ENCODE measurements around the gene SH3TC2. TPM values are rescaled to one million over a fixed set of nuclear protein-coding genes. Genes with fewer than 3 reads are reported as not detected.

Gene SH3TC2
- total RNA-seq, 1 donor from 2014 or later = not detected

- CTCF ChIA-PET = no interaction called here
- no peak overlapping the region for H3K27ac Mint-ChIP-seq
- POLR2A ChIA-PET = no interaction called here
- intact Hi-C loops (cut with micrococcal nuclease) = no loop called here
- DNase-seq (no peak), ATAC-seq (ENCODE audit: low read depth) (no peak)
- TF ChIP-seq CTCF (IDR thresholded peaks at IDR 0.05) = no peak
- no peak overlapping the region for H3K4me3 Mint-ChIP-seq
- peaks cover 22% of the 10 kb centered on the region for H3K9me3 Mint-ChIP-seq
- H3K36me3 Mint-ChIP-seq (ENCODE audit: low read depth) = no peaks in the 10 kb centered on the region
- H3K4me1 Mint-ChIP-seq = no peaks in the 10 kb centered on the region
- H3K27me3 Mint-ChIP-seq = peaks cover 6% of the 10 kb centered on the region
Observed at GRCh38 chr5:149094996-149095395, 32.1 kb upstream of the SH3TC2 start.

- TF ChIP-seq CTCF (IDR thresholded peaks at IDR 0.05) = no peak
- ChIA-PET CTCF (no interaction called here), POLR2A (no interaction called here)
- no peak for DNase-seq
- Mint-ChIP-seq H3K27me3 (peaks cover 8% of the 10 kb centered on the region), H3K9me3 (peaks cover 11% of the 10 kb centered on the region), H3K4me1 (no peaks in the 10 kb centered on the region), H3K27ac (no peak overlapping the region), H3K36me3 (ENCODE audit: low read depth) (no peaks in the 10 kb centered on the region), H3K4me3 (no peak overlapping the region)
- intact Hi-C loops (cut with micrococcal nuclease) = no loop called here
- ATAC-seq (ENCODE audit: low read depth) = no peak
Observed at GRCh38 chr5:149093625-149094024, 30.8 kb upstream of the SH3TC2 start.

- no peaks in the 10 kb centered on the region for H3K9me3 Mint-ChIP-seq
- ChIA-PET CTCF (no interaction called here), POLR2A (no interaction called here)
- no peak for DNase-seq
- intact Hi-C loops (cut with micrococcal nuclease) = no loop called here
- H3K27ac Mint-ChIP-seq = no peak overlapping the region
- peaks cover 10% of the 10 kb centered on the region for H3K27me3 Mint-ChIP-seq
- no peaks in the 10 kb centered on the region for H3K4me1 Mint-ChIP-seq
- H3K36me3 Mint-ChIP-seq (ENCODE audit: low read depth) = no peaks in the 10 kb centered on the region
- TF ChIP-seq CTCF (IDR thresholded peaks at IDR 0.05) = no peak
- no peak for ATAC-seq (ENCODE audit: low read depth)
- H3K4me3 Mint-ChIP-seq = no peak overlapping the region
Observed at GRCh38 chr5:149089796-149090195, 26.9 kb upstream of the SH3TC2 start.

- Mint-ChIP-seq H3K27ac (no peak overlapping the region), H3K4me3 (no peak overlapping the region), H3K36me3 (ENCODE audit: low read depth) (no peaks in the 10 kb centered on the region), H3K27me3 (peaks cover 7% of the 10 kb centered on the region), H3K4me1 (no peaks in the 10 kb centered on the region), H3K9me3 (no peaks in the 10 kb centered on the region)
- intact Hi-C loops (cut with micrococcal nuclease) = no loop called here
- DNase-seq (no peak), ATAC-seq (ENCODE audit: low read depth) (no peak)
- no peak for TF ChIP-seq CTCF (IDR thresholded peaks at IDR 0.05)
- ChIA-PET CTCF (no interaction called here), POLR2A (no interaction called here)
Observed at GRCh38 chr5:149088686-149089085, 25.8 kb upstream of the SH3TC2 start.

GRCh38 chr5:149083846-149084245 is 21.0 kb upstream of the SH3TC2 start:
- Mint-ChIP-seq H3K9me3 (no peaks in the 10 kb centered on the region), H3K4me1 (no peaks in the 10 kb centered on the region), H3K27ac (no peak overlapping the region), H3K36me3 (ENCODE audit: low read depth) (no peaks in the 10 kb centered on the region), H3K27me3 (peaks cover 2% of the 10 kb centered on the region), H3K4me3 (no peak overlapping the region)
- intact Hi-C loops (cut with micrococcal nuclease) = no loop called here
- ChIA-PET POLR2A (no interaction called here), CTCF (no interaction called here)
- no peak for TF ChIP-seq CTCF (IDR thresholded peaks at IDR 0.05)
- no peak for DNase-seq
- no peak for ATAC-seq (ENCODE audit: low read depth)

Data from activated B cell treated with CpG ODN at 0.5 μM for 24 hours (primary cell).